ENCODE data around the gene CNTN4.

DNA sequence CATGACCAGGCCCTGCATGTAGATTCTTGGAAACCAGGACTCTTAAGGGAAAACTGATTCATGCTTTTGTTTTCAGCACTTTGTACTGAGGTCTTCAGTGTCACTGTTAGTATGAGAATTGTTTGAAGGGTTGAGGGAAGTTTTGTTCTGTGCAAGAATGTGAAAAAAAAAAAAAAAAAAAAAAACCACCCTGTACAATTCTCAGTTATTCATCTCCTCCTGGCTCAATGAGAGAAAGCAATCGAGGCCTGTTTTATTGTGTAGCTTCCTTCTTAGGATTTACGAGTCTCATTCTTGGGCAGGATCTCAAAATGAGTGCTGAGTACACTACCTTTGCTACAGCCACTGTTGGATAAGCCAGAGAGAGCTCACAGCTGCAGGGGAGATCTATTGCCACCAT, 469.5 kb downstream of the CNTN4 start:
- TF ChIP-seq, protein P1, sequence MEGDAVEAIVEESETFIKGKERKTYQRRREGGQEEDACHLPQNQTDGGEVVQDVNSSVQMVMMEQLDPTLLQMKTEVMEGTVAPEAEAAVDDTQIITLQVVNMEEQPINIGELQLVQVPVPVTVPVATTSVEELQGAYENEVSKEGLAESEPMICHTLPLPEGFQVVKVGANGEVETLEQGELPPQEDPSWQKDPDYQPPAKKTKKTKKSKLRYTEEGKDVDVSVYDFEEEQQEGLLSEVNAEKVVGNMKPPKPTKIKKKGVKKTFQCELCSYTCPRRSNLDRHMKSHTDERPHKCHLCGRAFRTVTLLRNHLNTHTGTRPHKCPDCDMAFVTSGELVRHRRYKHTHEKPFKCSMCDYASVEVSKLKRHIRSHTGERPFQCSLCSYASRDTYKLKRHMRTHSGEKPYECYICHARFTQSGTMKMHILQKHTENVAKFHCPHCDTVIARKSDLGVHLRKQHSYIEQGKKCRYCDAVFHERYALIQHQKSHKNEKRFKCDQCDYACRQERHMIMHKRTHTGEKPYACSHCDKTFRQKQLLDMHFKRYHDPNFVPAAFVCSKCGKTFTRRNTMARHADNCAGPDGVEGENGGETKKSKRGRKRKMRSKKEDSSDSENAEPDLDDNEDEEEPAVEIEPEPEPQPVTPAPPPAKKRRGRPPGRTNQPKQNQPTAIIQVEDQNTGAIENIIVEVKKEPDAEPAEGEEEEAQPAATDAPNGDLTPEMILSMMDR (IDR thresholded peaks at IDR 0.05) = no peak
- TF ChIP-seq POLR2A (IDR thresholded peaks at IDR 0.05) = no peak

Measured in body of pancreas (tissue), 4 donors.